Breast epithelium (tissue), 4 donors: ENCODE results near the gene ZNF274. TPM values are rescaled to one million over a fixed set of nuclear protein-coding genes. Genes with fewer than 3 reads are reported as not detected.

ENCODE experiments used
- DNase-seq, 2 donors: peaks; one replicate each; pipeline ENCODE4 v3.0.0-alpha.2; 2019; ENCODE audit warnings: low spot score in 2 of 2
- H3K27ac ChIP-seq, 2 donors: fragments of 200-600 bp; sonication (generic) in 1 of 2; one replicate each; pipeline ENCODE4 v1.5.1; 2016 to 2019; ENCODE audit warnings: mild to moderate bottlenecking in 1 of 2
- H3K27me3 ChIP-seq, 2 donors: fragments of 200-600 bp; sonication (generic) in 1 of 2; one replicate each; pipeline versions ENCODE4 v1.5.1 to v1.6.0; 2017 to 2019; ENCODE audit warnings: control low read depth in 1 of 2, mild to moderate bottlenecking in 1 of 2
- H3K36me3 ChIP-seq: fragments of 200-600 bp; one replicate; pipeline ENCODE4 v1.5.1; 2019
- H3K4me1 ChIP-seq, 2 donors: fragments of 200-600 bp; sonication (generic); one replicate each; pipeline ENCODE4 v1.5.1; 2016 to 2019; ENCODE audit warnings: control low read depth in 1 of 2
- H3K4me3 ChIP-seq, 3 donors: fragments of 200-600 bp; sonication (generic); 1 replicate in 2 of 3; 2 replicates in 1 of 3; pipeline ENCODE4 v1.5.1; 2016 to 2019; ENCODE audit warnings: mild to moderate bottlenecking in 3 of 3, moderate library complexity in 2 of 3
- H3K9me3 ChIP-seq, 2 donors: fragments of 200-600 bp; sonication (generic) in 1 of 2; one replicate each; pipeline ENCODE4 v1.5.1; 2016 to 2019; ENCODE audit warnings: control low read depth in 1 of 2
- POLR2A ChIP-seq: fragments of 450-650 bp; IDR thresholded peaks from one replicate; pipeline ENCODE4 v1.6.1; 2016; ENCODE audit warnings: antibody characterized with exemption, mild to moderate bottlenecking, moderate library complexity
- POLR2AphosphoS5 ChIP-seq, 3 donors: sonication (generic); formaldehyde crosslinking; IDR thresholded peaks; one replicate each; pipeline ENCODE4 v1.6.1; 2017; ENCODE audit warnings: antibody characterized with exemption in 3 of 3
- intact Hi-C: fragments of 100-400 bp; cut with DNase I; formaldehyde crosslinking; loops from one replicate; pipeline ENCODE4 v1.15.1; 2023; ENCODE audit warnings: low total_unique reads
- total RNA-seq, 3 donors: library from RNA; depleted of rRNA; stranded (reverse); fragments of >200 nt; gene quantifications; one replicate each; pipeline ENCODE4 v1.1.0, GENCODE V29; 2016
- TF ChIP-seq, protein P1 (sequence below), 3 donors: fragments of 450-650 bp; IDR thresholded peaks; one replicate each; pipeline ENCODE4 v1.5.1; 2016 to 2017; ENCODE audit warnings: antibody characterized with exemption in 3 of 3, mild to moderate bottlenecking in 3 of 3, moderate library complexity in 3 of 3

The ZNF274 gene
- total RNA-seq, 3 donors from 2014 or later: 21.9 to 46.5 (median 39.0) TPM

DNA sequence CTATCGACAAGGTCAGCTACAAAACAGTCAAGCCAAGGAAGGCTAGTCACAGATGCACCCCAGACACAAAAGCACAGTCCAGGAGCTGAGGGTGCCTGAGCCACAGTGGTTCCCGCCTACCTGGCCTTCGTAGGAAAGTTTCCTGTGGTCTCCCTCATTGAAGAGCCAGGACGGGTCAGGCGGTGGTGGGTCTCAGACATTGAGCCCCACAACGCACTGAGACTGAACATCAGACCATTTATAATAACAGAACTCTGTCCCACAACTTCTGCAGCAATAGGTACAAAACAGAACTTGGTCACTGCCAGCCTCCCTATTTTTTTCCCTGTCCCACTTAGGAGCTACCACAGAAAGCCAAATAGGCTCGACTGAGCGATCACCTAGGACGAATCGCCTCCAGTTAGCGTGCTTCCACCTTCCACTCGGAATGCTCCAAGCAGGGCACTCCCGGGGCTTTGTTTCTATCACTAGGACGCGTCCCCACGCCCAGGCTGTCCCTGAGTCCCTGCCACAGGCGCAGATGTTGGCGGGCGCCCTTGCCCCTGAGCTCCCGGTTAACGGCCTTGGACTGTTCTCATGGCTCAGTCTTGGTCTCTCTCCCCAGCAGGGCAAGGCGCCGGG, 45.2 kb downstream of the ZNF274 start:
- intact Hi-C loops: no loop called here
- peak overlapping the region; percentile 78 to 87 for H3K27ac ChIP-seq
- H3K4me1 ChIP-seq: peaks cover 0 to 4% of the 10 kb centered on the region in 2 donors
- peak overlapping the region; percentile 59 to 97 (median 73) for H3K4me3 ChIP-seq
- TF ChIP-seq POLR2AphosphoS5 (IDR thresholded peaks at IDR 0.05) (no peak), POLR2A (no peak)
- TF ChIP-seq, protein P1, sequence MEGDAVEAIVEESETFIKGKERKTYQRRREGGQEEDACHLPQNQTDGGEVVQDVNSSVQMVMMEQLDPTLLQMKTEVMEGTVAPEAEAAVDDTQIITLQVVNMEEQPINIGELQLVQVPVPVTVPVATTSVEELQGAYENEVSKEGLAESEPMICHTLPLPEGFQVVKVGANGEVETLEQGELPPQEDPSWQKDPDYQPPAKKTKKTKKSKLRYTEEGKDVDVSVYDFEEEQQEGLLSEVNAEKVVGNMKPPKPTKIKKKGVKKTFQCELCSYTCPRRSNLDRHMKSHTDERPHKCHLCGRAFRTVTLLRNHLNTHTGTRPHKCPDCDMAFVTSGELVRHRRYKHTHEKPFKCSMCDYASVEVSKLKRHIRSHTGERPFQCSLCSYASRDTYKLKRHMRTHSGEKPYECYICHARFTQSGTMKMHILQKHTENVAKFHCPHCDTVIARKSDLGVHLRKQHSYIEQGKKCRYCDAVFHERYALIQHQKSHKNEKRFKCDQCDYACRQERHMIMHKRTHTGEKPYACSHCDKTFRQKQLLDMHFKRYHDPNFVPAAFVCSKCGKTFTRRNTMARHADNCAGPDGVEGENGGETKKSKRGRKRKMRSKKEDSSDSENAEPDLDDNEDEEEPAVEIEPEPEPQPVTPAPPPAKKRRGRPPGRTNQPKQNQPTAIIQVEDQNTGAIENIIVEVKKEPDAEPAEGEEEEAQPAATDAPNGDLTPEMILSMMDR (IDR thresholded peaks at IDR 0.05): no peak
- H3K27me3 ChIP-seq: no peaks in the 10 kb centered on the region
- peaks cover 55 to 56% of the 10 kb centered on the region in 2 donors for H3K9me3 ChIP-seq
- DNase-seq: no peak
- peaks cover 10% of the 10 kb centered on the region for H3K36me3 ChIP-seq

DNA sequence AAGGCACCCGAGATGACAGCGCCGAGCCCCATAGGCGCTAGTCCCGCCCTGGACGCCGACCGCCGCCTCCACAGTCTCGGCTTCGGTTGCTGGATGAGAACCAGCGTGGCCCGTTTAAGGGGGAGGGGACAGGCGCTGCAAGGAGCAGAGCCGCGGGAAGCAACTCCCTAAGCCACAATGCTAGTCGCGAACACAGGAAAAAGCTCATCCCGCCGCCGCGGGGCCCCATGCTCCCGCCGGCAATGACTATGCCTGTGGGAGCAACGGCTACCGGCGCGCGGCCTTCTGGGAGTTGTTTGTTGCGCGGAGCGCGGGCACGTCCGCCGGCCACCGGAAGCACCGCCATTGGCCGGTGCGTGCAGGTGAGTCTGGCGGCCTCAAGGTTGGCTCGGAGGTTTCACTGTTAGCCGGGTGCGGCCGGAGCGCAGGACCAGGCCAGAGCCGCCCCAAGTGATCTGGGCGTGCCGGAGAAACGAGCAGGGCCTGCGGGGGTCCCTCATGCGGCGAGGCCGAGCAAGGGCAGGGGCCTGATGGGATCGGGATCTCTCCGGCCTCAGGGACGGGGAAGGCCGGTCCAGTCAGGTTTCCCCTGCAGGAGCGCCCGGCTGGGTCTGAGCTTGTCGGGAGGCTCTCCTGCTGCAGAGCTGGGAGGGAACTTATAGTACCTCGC, 45.9 kb downstream of the ZNF274 start, which contains the start of gene ZNF544:
Gene ZNF544 (plus strand): TSS at position 330 of the 670 bp plus-strand sequence. CDS start 15,110 bp downstream, outside the sequence.
- Histone ChIP-seq H3K36me3 (peaks cover 10% of the 10 kb centered on the region), H3K27me3 (no peaks in the 10 kb centered on the region), H3K27ac (peak within 1 kb of the TSS; percentile 78 to 87), H3K9me3 (peaks cover 57 to 60% of the 10 kb centered on the region in 2 donors), H3K4me1 (peaks cover 0 to 4% of the 10 kb centered on the region in 2 donors), H3K4me3 (peak within 1 kb of the TSS; percentile 59 to 97 (median 73))
- TF ChIP-seq, protein P1 (IDR thresholded peaks at IDR 0.05): no peak
- peak in 2 of 3 donors; percentile 51 to 69 for TF ChIP-seq POLR2AphosphoS5 (IDR thresholded peaks at IDR 0.05)
- TF ChIP-seq POLR2A: no peak
- intact Hi-C loops: no loop called here
- peak; percentile 41 to 73 for DNase-seq

DNA sequence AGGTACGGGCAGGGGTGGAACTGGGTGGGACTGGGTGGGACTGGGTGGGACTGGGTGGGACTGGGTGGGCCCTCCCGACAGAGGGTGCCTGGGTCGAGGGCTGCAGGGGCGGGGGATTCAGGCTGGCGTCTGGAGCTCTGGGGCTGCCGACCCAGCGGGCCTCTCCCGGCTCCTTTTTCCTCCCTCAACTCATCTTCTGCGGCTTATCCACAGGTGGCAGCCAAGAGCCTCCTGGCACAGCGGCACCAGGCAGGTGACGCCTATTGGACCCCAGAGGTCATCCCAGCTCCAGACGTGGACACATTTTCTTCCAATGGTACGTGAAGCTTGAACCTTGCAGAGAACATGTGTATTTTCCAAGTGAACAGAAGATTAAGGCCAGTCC, 46.4 kb downstream of the ZNF274 start:
- peaks cover 57 to 60% of the 10 kb centered on the region in 2 donors for H3K9me3 ChIP-seq
- DNase-seq: no peak
- H3K36me3 ChIP-seq: peaks cover 14% of the 10 kb centered on the region
- peak overlapping the region; percentile 78 to 87 for H3K27ac ChIP-seq
- peaks cover 0 to 4% of the 10 kb centered on the region in 2 donors for H3K4me1 ChIP-seq
- no peaks in the 10 kb centered on the region for H3K27me3 ChIP-seq
- H3K4me3 ChIP-seq: peak overlapping the region; percentile 59 to 97 (median 73)
- TF ChIP-seq POLR2AphosphoS5 (IDR thresholded peaks at IDR 0.05) (no peak), POLR2A (no peak)
- TF ChIP-seq, protein P1 (IDR thresholded peaks at IDR 0.05): no peak
- intact Hi-C loops: no loop called here

DNA sequence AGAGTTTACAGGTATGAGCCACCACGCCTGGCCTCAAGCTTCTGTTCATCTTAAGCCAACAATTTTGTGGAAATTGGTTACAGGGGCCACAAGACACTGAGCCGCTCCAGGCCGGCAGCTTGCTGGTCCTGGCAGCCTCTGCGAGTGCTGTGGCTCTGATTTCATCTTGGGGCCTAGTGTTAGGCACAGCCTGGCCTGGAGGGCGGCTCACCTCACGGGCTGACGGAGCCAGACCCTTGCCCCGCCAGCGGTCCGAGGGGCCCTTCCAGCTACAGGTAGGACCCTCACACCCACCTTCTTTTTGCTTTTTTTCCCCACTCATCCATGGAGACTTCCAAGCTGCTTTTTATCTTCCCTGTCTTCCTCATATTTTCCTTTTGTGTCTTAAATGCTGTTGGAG, 54.5 kb downstream of the ZNF274 start:
- H3K4me1 ChIP-seq: no peaks in the 10 kb centered on the region
- DNase-seq: no peak
- H3K36me3 ChIP-seq: peaks cover 28% of the 10 kb centered on the region
- TF ChIP-seq POLR2AphosphoS5 (IDR thresholded peaks at IDR 0.05): no peak
- no peak for TF ChIP-seq POLR2A
- TF ChIP-seq, protein P1 (IDR thresholded peaks at IDR 0.05): no peak
- intact Hi-C loops: no loop called here
- no peaks in the 10 kb centered on the region for H3K27me3 ChIP-seq
- peaks cover 94 to 96% of the 10 kb centered on the region in 2 donors for H3K9me3 ChIP-seq
- peak overlapping the region in 1 of 3 donors; percentile 11 for H3K4me3 ChIP-seq
- no peak overlapping the region for H3K27ac ChIP-seq

DNA sequence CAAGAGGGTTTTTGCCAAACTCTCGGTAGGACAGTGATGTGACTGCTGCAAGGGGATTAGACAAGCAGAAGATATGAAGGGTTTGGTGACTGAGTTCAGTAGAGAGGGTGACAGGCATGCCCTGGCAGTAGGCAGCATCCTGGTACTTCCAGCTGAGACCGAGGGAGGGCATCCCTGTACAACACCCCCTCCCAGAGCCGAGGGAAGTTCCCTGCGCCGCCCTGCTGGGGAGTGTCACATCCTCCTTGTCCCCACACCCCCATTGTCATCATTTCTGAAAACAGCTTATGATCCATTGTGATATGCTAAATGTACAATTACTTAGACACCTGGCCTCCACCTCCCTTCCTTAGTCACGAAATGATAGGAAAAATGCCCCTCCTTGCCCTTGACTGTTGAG, 60.5 kb downstream of the ZNF274 start:
- H3K27me3 ChIP-seq: no peaks in the 10 kb centered on the region
- peaks cover 38% of the 10 kb centered on the region for H3K36me3 ChIP-seq
- DNase-seq: no peak
- intact Hi-C loops: no loop called here
- H3K4me1 ChIP-seq: no peaks in the 10 kb centered on the region
- TF ChIP-seq POLR2AphosphoS5 (IDR thresholded peaks at IDR 0.05): no peak
- TF ChIP-seq POLR2A: no peak
- TF ChIP-seq, protein P1 (IDR thresholded peaks at IDR 0.05): no peak
- H3K9me3 ChIP-seq: peaks cover 98 to 100% of the 10 kb centered on the region in 2 donors
- H3K27ac ChIP-seq: no peak overlapping the region
- peak overlapping the region in 1 of 3 donors; percentile 18 for H3K4me3 ChIP-seq
